Measurements from ENCODE around the gene ZFP36.

- TF ChIP-seq, protein P1, sequence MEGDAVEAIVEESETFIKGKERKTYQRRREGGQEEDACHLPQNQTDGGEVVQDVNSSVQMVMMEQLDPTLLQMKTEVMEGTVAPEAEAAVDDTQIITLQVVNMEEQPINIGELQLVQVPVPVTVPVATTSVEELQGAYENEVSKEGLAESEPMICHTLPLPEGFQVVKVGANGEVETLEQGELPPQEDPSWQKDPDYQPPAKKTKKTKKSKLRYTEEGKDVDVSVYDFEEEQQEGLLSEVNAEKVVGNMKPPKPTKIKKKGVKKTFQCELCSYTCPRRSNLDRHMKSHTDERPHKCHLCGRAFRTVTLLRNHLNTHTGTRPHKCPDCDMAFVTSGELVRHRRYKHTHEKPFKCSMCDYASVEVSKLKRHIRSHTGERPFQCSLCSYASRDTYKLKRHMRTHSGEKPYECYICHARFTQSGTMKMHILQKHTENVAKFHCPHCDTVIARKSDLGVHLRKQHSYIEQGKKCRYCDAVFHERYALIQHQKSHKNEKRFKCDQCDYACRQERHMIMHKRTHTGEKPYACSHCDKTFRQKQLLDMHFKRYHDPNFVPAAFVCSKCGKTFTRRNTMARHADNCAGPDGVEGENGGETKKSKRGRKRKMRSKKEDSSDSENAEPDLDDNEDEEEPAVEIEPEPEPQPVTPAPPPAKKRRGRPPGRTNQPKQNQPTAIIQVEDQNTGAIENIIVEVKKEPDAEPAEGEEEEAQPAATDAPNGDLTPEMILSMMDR (IDR thresholded peaks at IDR 0.05) = no peak
- no peak for TF ChIP-seq POLR2A (IDR thresholded peaks at IDR 0.05)
Measured at GRCh38 chr19:39417463-39418181, 11.0 kb downstream of the ZFP36 start.

Measured in adrenal gland (tissue), 5 donors.